Measurements from ENCODE around the gene PTGES. TPM values are rescaled to one million over a fixed set of nuclear protein-coding genes. Genes with fewer than 3 reads are reported as not detected.

PTGES gene
- total RNA-seq, 1 donor from 2014 or later: not detected

- no peak for DNase-seq (ENCODE audit: low read depth, low spot score)
Observed at GRCh38 chr9:129720181-129720864, 32.5 kb downstream of the PTGES start.

- DNase-seq (ENCODE audit: low read depth, low spot score): no peak
Observed at GRCh38 chr9:129719135-129719534, 33.7 kb downstream of the PTGES start.

- DNase-seq (ENCODE audit: low read depth, low spot score): no peak
Observed at GRCh38 chr9:129718647-129719046, 34.2 kb downstream of the PTGES start.

- no peak for DNase-seq (ENCODE audit: low read depth, low spot score)
Observed at GRCh38 chr9:129717991-129718390, 34.9 kb downstream of the PTGES start.

GRCh38 chr9:129716091-129716490 lies 36.8 kb downstream of the PTGES start:
- DNase-seq (ENCODE audit: low read depth, low spot score): no peak

- no peak for DNase-seq (ENCODE audit: low read depth, low spot score)
Observed at GRCh38 chr9:129714511-129715061, 38.3 kb downstream of the PTGES start.

- no peak for DNase-seq (ENCODE audit: low read depth, low spot score)
Observed at GRCh38 chr9:129713402-129713679, 39.5 kb downstream of the PTGES start.

- DNase-seq (ENCODE audit: low read depth, low spot score): no peak
Observed at GRCh38 chr9:129712634-129713401, 40.0 kb downstream of the PTGES start.

GRCh38 chr9:129710169-129710453 lies 42.7 kb downstream of the PTGES start:
- no peak for DNase-seq (ENCODE audit: low read depth, low spot score)

GRCh38 chr9:129709438-129710168 lies 43.2 kb downstream of the PTGES start:
- DNase-seq (ENCODE audit: low read depth, low spot score): no peak

GRCh38 chr9:129708793-129709192 lies 44.0 kb downstream of the PTGES start:
- DNase-seq (ENCODE audit: low read depth, low spot score): no peak

- no peak for DNase-seq (ENCODE audit: low read depth, low spot score)
Observed at GRCh38 chr9:129704807-129705206, 48.0 kb downstream of the PTGES start.

- no peak for DNase-seq (ENCODE audit: low read depth, low spot score)
Observed at GRCh38 chr9:129703667-129704355, 49.0 kb downstream of the PTGES start.

- DNase-seq (ENCODE audit: low read depth, low spot score): no peak
Observed at GRCh38 chr9:129702589-129703520, 50.0 kb downstream of the PTGES start.

- DNase-seq (ENCODE audit: low read depth, low spot score): no peak
Observed at GRCh38 chr9:129701549-129701948, 51.3 kb downstream of the PTGES start.

GRCh38 chr9:129701054-129701453 lies 51.8 kb downstream of the PTGES start:
- DNase-seq (ENCODE audit: low read depth, low spot score): no peak

- DNase-seq (ENCODE audit: low read depth, low spot score): no peak
Observed at GRCh38 chr9:129698254-129698757, 54.5 kb downstream of the PTGES start.

- DNase-seq (ENCODE audit: low read depth, low spot score): no peak
Observed at GRCh38 chr9:129697656-129698253, 55.1 kb downstream of the PTGES start.

- no peak for DNase-seq (ENCODE audit: low read depth, low spot score)
Observed at GRCh38 chr9:129696944-129697655, 55.7 kb downstream of the PTGES start.

Data from pulmonary artery endothelial cell (primary cell).